Stimulated activated CD8-positive, alpha-beta memory T cell treated with anti-CD3 and anti-CD28 coated beads, Interleukin-7, amount 100 ng/mL, for 24 hours (primary cell): Measurements from ENCODE around the gene SCCPDH.
"Not testable (repeated sequence)": the region's sequence is repeated elsewhere in the genome, so short reads cannot be mapped to it uniquely, and the experiment has no call there.

Source experiments
- DNase-seq: peaks from one replicate; pipeline ENCODE4 v3.0.0-alpha.2; 2020; ENCODE audit warnings: low read depth

SCCPDH gene

GRCh38 chr1:246724016-246724730 lies at the start of gene SCCPDH:
Gene SCCPDH (plus strand): TSS chr1:246724409. CDS start chr1:246724423, 14 bp downstream.
- peak; percentile 59 for DNase-seq

- DNase-seq = no peak
These were observed 46.4 kb upstream of the SCCPDH start for GRCh38 chr1:246677842-246678241.

GRCh38 chr1:246678816-246679793 lies 45.1 kb upstream of the SCCPDH start:
- no peak for DNase-seq

DNA sequence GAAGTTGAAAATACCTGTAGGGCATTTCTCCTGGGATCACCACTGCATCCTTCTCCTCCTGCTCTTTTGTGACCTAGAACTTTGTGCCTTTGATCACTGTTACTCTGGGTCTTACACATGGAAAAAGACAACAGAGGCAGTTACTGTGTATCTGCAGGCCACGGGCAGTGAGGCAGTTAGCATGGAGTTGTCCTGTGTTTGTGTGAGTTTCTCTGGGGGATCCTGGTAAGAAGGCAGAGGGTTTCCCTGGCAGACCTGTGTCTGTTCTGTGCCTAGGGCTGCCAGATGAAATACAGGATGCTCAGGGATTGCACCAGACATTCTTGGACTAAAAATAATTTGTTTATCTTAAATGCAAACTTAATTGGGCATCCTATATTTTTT lies 44.4 kb upstream of the SCCPDH start:
- DNase-seq = no peak

DNA sequence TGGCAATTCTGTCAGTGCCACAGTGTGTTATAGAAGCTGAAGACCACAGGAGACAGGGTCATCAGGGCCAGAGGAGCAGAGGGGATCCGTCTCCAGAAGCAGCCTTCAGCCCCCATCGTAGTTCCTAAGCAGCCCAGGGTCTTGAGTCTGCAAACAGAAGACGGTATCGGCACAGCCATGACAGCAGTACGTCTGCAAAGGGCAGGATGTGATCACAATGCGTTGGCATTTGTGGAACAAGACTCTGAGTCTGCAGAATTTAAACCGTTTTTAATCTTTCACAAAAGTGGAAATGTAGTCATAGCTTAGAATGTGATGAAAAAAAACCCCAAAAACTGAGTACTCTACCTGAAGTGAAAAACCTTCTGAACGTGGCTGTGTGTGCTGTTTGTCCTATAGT lies 44.0 kb upstream of the SCCPDH start:
- DNase-seq = no peak

- DNase-seq = no peak
These were observed 43.5 kb upstream of the SCCPDH start for GRCh38 chr1:246680696-246681130.

- DNase-seq = no peak
These were observed 42.0 kb upstream of the SCCPDH start for GRCh38 chr1:246681900-246682895.

DNA sequence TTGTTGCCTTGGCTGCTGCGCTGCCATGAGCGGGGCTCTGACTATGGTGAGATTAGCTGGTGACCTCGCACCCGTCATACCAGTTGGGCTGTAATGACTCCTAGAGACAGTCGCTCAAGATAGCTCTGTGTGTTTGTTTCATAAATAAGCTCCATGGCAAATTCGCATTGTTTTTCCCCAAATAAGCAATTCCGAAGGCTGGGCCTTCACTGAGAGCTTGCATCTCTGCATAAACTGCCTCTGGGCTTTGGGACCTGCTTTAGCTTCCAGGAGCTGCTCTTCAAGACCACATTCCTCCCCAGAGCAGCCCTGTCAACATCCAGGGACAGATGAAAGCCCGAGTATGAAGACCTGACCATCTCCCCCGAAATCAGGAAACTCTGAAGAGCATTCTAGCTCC lies 40.7 kb upstream of the SCCPDH start:
- DNase-seq = no peak

GRCh38 chr1:246687002-246687401 lies 37.2 kb upstream of the SCCPDH start:
- DNase-seq = no peak

- no peak for DNase-seq
These were observed 34.7 kb upstream of the SCCPDH start for GRCh38 chr1:246689409-246690008.

GRCh38 chr1:246690100-246690499 lies 34.1 kb upstream of the SCCPDH start:
- no peak for DNase-seq

- DNase-seq = no peak
These were observed 32.4 kb upstream of the SCCPDH start for GRCh38 chr1:246691622-246692495.

- DNase-seq = not testable (repeated sequence)
These were observed 29.9 kb upstream of the SCCPDH start for GRCh38 chr1:246694213-246694895.

DNA sequence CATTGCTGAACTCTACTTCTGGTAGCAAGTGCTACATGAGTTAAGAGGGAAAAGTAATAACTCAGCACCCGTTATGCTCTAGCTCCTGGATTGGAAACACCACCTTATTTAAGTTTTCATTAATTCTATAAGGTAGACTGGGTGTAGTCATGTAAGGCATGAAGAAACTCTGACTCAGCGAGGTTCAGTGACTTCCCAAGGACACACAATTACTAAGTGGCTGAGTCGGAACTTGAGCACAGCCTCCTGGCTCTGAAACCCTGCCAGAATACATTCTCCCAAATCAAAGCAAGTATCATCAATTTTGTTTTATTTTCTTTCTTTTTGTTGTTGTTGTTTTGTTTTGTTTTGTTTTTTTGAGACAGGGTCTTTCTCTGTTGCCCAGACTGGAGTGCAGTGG lies 29.1 kb upstream of the SCCPDH start:
- DNase-seq = no peak

DNA sequence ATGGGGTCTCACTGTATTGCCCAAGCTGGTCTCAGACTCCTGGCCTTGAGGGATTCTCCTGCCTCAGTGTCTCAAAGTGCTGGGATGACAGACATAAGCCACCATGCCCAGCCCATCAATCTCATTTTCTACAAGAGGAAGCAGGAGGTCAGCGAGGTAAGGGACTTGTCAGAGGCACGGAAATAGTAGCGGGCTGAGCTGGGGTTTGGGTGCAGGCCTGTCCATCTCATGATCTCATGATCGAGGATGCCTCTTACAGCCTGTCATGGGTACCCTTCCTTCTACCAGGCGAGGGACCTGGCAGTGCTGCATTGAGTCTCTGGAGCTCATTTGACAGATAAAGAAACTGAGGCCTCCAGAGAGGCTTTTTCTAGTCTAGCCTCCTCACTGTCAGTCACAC lies 28.5 kb upstream of the SCCPDH start:
- no peak for DNase-seq

DNA sequence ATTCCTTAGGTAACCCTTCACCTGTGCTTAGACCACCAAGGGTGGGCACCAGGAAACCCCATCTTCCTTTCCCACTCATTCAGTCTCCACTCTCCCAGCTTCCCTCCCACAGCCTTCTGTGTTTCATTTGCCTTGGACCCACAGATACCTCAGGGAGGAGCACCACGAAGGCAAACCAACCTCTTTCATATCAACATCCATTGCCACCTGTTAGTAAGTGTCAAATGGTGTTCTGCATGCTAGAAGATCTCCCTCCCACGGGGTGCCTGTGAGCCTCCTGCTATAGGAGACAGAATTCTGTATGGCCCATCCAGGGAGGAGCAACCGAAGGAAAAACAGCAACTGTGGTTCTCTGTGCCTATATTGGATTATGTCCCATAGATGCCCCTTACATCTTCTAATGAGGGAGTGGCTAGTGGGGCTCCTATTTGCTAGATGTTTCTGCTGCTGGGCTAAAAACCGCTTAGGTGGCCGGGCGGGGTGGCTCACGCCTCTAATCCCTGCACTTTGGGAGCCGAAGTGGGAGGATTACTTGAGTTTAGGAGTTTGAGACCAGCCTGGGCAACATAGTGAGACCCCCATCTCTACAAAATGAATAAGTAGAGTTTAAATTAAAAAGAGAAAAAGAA lies 25.6 kb upstream of the SCCPDH start:
- no peak for DNase-seq

DNA sequence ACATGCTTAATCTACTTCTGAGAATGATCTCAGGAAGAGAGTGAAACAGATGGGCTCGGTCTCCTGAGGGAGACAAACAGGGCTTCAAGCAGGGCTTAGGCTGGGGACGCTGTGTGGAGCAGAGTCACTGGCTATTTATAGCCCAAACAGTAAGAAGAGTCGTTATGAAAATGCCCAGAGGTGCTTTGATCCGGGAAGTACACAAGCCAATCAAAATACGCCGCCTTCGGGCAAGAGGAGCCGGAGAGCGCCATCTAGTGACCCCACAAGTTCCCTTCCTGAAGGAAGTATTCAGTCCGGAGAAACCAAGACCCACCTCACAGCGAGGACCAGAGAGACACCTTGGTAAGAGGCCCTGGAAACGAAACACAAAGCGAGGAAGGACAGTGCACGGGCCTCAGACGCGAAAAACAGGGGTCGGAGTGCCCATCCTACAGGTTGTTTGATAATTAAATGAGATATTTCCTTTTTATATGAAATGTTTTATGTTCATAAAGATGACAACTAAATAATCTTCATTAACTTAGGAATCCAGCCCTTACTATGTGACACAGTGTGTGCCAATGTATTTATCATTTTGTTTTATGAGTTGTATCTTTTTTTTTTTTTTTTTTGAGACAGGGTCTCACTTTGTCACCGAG lies 25.0 kb upstream of the SCCPDH start:
- DNase-seq = peak; percentile 71

GRCh38 chr1:246703581-246703980 lies 20.6 kb upstream of the SCCPDH start:
- DNase-seq = no peak

DNA sequence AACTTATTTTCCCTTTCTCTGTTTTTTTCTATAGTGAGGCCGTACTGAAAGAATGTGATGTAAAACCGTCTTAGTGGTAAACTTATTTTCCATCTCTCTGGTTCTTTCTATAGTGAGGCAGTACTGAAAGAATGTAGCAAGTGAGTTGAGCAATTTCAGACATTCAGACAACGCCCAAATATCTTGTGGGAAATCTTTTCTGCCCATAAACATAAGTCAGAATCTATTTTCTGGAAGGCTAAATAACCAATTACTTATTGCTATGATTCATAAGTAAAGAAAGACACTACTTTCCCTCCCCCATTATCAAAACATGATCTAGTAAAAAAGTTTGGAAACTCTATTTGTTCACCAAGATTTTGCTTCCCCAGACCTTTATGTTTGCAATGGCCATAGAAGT lies 18.8 kb upstream of the SCCPDH start:
- no peak for DNase-seq
